Hepatocyte (in vitro differentiated cells): ENCODE measurements around the gene IL21R. TPM values are rescaled to one million over a fixed set of nuclear protein-coding genes. Genes with fewer than 3 reads are reported as not detected.

Source experiments
- DNase-seq: peaks from one replicate; pipeline ENCODE4 v3.0.0-alpha.2; 2016; ENCODE audit warnings: low spot score
- H2AFZ ChIP-seq: fragments of 200-600 bp; sonication (generic); 2 replicates; pipeline ENCODE4 v1.6.0; 2016; ENCODE audit warnings: antibody characterized with exemption, mild to moderate bottlenecking
- H3K27ac ChIP-seq: fragments of 200-600 bp; sonication (generic); 2 replicates; pipeline ENCODE4 v1.5.1; 2016; ENCODE audit warnings: mild to moderate bottlenecking
- H3K27me3 ChIP-seq: fragments of 200-600 bp; sonication (generic); 2 replicates; pipeline ENCODE4 v1.6.1; 2016
- H3K36me3 ChIP-seq: fragments of 200-600 bp; sonication (generic); replicated peaks from 2 replicates; pipeline ENCODE4 v1.5.1; 2016; ENCODE audit warnings: low read depth; ENCODE audit not compliant: insufficient read depth
- H3K4me1 ChIP-seq: fragments of 200-600 bp; sonication (generic); 2 replicates; pipeline ENCODE4 v1.5.1; 2016; ENCODE audit warnings: mild to moderate bottlenecking, moderate library complexity; ENCODE audit not compliant: insufficient read depth
- H3K4me2 ChIP-seq: fragments of 200-600 bp; sonication (generic); 2 replicates; pipeline ENCODE4 v1.6.0; 2016
- H3K4me3 ChIP-seq: fragments of 200-600 bp; sonication (generic); 2 replicates; pipeline ENCODE4 v1.5.1; 2016; ENCODE audit warnings: mild to moderate bottlenecking
- H3K79me2 ChIP-seq: fragments of 200-600 bp; sonication (generic); 2 replicates; pipeline ENCODE4 v1.6.0; 2017; ENCODE audit warnings: mild to moderate bottlenecking
- H3K9me2 ChIP-seq: fragments of 200-600 bp; sonication (generic); replicated peaks from 2 replicates; pipeline ENCODE4 v1.6.0; 2017; ENCODE audit warnings: mild to moderate bottlenecking; ENCODE audit not compliant: insufficient read depth
- H3K9me3 ChIP-seq: fragments of 200-600 bp; sonication (generic); 2 replicates; pipeline ENCODE4 v1.5.1; 2016; ENCODE audit warnings: low read depth, mild to moderate bottlenecking
- H4K20me1 ChIP-seq: fragments of 200-600 bp; sonication (generic); 2 replicates; pipeline ENCODE4 v1.6.0; 2016; ENCODE audit warnings: mild to moderate bottlenecking; ENCODE audit not compliant: insufficient read depth, poor library complexity, severe bottlenecking
- EZH2 ChIP-seq: fragments of 200-600 bp; sonication (generic); IDR thresholded peaks from 2 replicates; pipeline ENCODE4 v1.6.1; 2016; ENCODE audit warnings: antibody characterized with exemption, mild to moderate bottlenecking, borderline replicate concordance
- EZH2phosphoT487 ChIP-seq: fragments of 200-600 bp; sonication (generic); IDR thresholded peaks from one replicate; pipeline ENCODE4 v1.6.1; 2018; ENCODE audit warnings: antibody characterized with exemption, mild to moderate bottlenecking, low read depth, moderate library complexity; ENCODE audit not compliant: unreplicated experiment, severe bottlenecking
- WGBS: methylation state at CpG from one replicate; pipeline ENCODE4 v1.1.6; 2016; ENCODE audit warnings: low lambda C conversion rate; ENCODE audit errors: missing lambda C conversion rate; 5-methylcytosine and 5-hydroxymethylcytosine counted together
- polyA plus RNA-seq: library from polyadenylated mRNA; unstranded; fragments of >200 nt; fragmentation: Nextera tagmentation; extraction: Ambion mirVana; gene quantifications from 2 replicates; pipeline ENCODE4 v1.2.1, GENCODE V29; 2016
- total RNA-seq: library from RNA; depleted of rRNA; stranded (reverse); fragments of >200 nt; gene quantifications from 2 replicates; pipeline ENCODE4 v1.2.3, GENCODE V29; 2014
- TF ChIP-seq, protein P1 (sequence below): fragments of 200-600 bp; sonication (generic); IDR thresholded peaks from 2 replicates; pipeline ENCODE4 v1.5.1; 2016; ENCODE audit warnings: antibody characterized with exemption, mild to moderate bottlenecking; ENCODE audit not compliant: poor library complexity

The IL21R gene
- total and polyA plus RNA-seq, 2 experiments from 2014 or later = 0.10 TPM; not detected in 1

DNA sequence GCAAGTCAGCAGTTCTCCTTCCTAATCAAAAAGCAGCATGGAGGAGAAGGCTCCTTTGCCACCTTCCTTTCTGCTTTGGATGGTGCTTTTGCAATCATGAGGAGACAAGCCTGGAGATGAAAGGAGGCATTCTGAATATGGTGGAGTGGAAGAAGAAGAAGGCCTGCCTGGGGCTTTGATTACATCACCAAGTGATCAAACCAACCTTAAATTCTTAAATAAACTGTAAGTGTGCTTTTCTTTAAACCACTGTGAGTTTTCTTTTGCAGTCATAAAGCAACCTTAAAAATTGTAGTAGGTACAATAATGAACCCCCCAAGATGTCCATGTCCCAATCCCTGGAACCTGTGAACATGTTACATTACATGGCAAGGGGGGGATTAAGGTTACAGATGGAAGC, 31.7 kb upstream of the IL21R start:
- Histone ChIP-seq H3K4me1 (peaks cover 5% of the 10 kb centered on the region), H3K79me2 (no peaks in the 10 kb centered on the region), H3K9me3 (no peaks in the 10 kb centered on the region), H3K27me3 (no peaks in the 10 kb centered on the region), H4K20me1 (no peaks in the 10 kb centered on the region), H3K9me2 (no peaks in the 10 kb centered on the region), H3K4me3 (no peak overlapping the region), H3K27ac (no peak overlapping the region), H3K4me2 (no peak overlapping the region), H2AFZ (no peak overlapping the region), H3K36me3 (no peaks in the 10 kb centered on the region)
- TF ChIP-seq EZH2 = no peak
- TF ChIP-seq EZH2phosphoT487 = no peak
- TF ChIP-seq, protein P1, sequence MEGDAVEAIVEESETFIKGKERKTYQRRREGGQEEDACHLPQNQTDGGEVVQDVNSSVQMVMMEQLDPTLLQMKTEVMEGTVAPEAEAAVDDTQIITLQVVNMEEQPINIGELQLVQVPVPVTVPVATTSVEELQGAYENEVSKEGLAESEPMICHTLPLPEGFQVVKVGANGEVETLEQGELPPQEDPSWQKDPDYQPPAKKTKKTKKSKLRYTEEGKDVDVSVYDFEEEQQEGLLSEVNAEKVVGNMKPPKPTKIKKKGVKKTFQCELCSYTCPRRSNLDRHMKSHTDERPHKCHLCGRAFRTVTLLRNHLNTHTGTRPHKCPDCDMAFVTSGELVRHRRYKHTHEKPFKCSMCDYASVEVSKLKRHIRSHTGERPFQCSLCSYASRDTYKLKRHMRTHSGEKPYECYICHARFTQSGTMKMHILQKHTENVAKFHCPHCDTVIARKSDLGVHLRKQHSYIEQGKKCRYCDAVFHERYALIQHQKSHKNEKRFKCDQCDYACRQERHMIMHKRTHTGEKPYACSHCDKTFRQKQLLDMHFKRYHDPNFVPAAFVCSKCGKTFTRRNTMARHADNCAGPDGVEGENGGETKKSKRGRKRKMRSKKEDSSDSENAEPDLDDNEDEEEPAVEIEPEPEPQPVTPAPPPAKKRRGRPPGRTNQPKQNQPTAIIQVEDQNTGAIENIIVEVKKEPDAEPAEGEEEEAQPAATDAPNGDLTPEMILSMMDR = no peak
- DNase-seq = no peak

DNA sequence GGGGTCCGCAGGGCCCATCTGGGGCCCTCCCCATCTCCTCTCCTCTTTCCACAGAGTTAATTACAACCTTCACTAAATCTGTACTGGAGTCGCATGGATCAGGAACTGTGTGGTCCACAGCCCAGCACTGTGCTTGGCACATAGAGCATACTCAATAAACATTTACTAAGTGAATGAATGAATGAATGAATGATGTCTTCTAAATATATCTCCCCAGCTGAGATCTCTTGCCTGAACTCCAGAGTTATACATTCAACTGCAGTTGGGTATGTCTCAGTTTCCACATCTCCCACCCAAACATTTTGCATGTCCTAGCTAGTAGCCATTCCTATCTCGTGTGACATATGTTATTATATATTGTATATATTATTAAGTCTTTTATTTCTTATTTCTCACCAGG, 28.7 kb upstream of the IL21R start:
- no peaks in the 10 kb centered on the region for H3K9me3 ChIP-seq
- no peak overlapping the region for H2AFZ ChIP-seq

DNA sequence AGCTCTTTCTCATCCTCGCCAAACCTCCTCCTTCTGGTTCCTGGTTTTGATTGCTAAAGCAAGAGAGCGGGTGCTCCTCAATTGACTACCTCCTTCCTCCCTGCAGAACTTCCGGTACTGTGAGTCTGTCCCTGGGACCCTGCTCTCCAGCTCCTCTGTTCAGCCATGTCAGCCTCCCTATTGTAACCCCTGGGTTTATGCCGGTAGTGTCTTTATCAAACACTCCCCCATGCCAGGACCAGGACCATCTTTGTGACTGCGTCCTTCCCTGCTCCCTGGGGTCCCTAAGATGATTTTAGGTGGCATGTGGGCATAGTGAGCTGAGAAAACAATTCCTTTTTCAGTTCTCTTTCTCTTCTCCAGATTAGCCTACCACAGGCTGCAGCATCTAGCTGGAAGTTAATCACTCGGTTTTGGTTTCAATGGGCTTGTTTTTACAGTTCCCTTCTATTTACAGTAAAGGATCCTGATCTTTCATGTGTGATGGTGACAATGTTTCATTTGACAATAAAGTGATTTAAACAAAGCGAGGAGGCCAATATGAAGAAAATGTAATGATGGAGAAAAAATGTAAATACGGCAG, 27.7 kb upstream of the IL21R start:
- no peak for DNase-seq
- Histone ChIP-seq H3K9me2 (no peaks in the 10 kb centered on the region), H2AFZ (no peak overlapping the region), H3K36me3 (no peaks in the 10 kb centered on the region), H3K4me3 (no peak overlapping the region), H3K9me3 (no peaks in the 10 kb centered on the region), H3K27me3 (no peaks in the 10 kb centered on the region), H3K4me1 (no peaks in the 10 kb centered on the region), H3K79me2 (no peaks in the 10 kb centered on the region), H3K4me2 (no peak overlapping the region), H3K27ac (no peak overlapping the region), H4K20me1 (no peaks in the 10 kb centered on the region)
- 89% methylated on average over 8 of the region's 8 CpGs for WGBS
- TF ChIP-seq EZH2phosphoT487 (no peak), EZH2 (no peak)
- TF ChIP-seq, protein P1 = no peak

More for the DNA sequence above, 28.7 kb upstream of the IL21R start:
- no peaks in the 10 kb centered on the region for H4K20me1 ChIP-seq
- H3K79me2 ChIP-seq = no peaks in the 10 kb centered on the region
- no peaks in the 10 kb centered on the region for H3K9me2 ChIP-seq
- DNase-seq = no peak
- H3K36me3 ChIP-seq = no peaks in the 10 kb centered on the region
- H3K27me3 ChIP-seq = no peaks in the 10 kb centered on the region
- no peak for TF ChIP-seq EZH2phosphoT487
- H3K4me3 ChIP-seq = no peak overlapping the region
- 95% methylated on average over 3 of the region's 3 CpGs for WGBS
- no peak overlapping the region for H3K27ac ChIP-seq
- H3K4me2 ChIP-seq = no peak overlapping the region
- no peaks in the 10 kb centered on the region for H3K4me1 ChIP-seq

DNA sequence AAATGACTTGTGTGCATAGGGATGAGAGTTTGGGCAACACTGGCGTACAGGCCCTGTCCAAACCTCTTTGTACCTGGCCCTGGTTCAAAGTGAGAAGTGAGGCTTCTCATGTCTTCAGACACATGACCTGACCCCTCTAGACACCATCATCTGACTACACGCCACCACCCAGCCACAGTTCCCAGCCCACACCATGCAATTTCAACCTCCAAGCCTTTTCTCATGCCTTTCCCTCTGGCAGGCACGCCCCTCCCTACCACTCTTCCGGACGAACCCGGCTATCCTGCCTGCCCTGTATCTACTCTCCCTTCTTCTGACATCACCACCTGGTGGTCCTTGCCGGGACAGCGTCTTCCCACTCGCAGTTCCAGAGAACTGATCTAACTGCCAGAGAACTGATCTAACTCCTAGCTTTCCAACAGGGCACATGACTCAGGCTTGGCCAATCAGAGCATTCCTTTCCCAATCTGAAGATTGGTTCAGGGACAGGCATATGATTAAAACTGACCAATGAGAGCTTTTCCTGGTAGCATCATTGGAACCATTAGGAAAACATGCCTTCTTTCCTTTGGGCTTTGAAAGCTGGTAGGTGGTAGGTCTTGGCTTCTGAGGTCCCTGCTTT, 27.1 kb upstream of the IL21R start:
- 22% methylated on average over 9 of the region's 9 CpGs for WGBS
- H3K9me2 ChIP-seq = no peaks in the 10 kb centered on the region
- H3K9me3 ChIP-seq = no peaks in the 10 kb centered on the region
- H3K36me3 ChIP-seq = no peaks in the 10 kb centered on the region
- TF ChIP-seq, protein P1 = peak; percentile 49
- no peak for TF ChIP-seq EZH2phosphoT487
- no peaks in the 10 kb centered on the region for H3K79me2 ChIP-seq
- H3K4me3 ChIP-seq = no peak overlapping the region
- no peak overlapping the region for H2AFZ ChIP-seq
- no peaks in the 10 kb centered on the region for H3K27me3 ChIP-seq
- peak; percentile 77 for DNase-seq
- H3K4me1 ChIP-seq = no peaks in the 10 kb centered on the region
- H3K4me2 ChIP-seq = no peak overlapping the region
- H3K27ac ChIP-seq = no peak overlapping the region
- H4K20me1 ChIP-seq = no peaks in the 10 kb centered on the region
